Left lobe of liver (tissue), 2 donors: ENCODE measurements around the gene FAS. TPM values are rescaled to one million over a fixed set of nuclear protein-coding genes. Genes with fewer than 3 reads are reported as not detected.

Experiments
- ATAC-seq: fragments of 200-7000 bp; cut with Tn5 transposase; one replicate; pipeline ENCODE4 v1.9.1; 2020; ENCODE audit warnings: mild to moderate bottlenecking, moderate library complexity
- DNase-seq: peaks from one replicate; pipeline ENCODE4 v3.0.0-alpha.2; 2020; ENCODE audit warnings: low spot score
- total RNA-seq: library from RNA; stranded (reverse); gene quantifications from one replicate; pipeline ENCODE4 v1.2.1, GENCODE V29; 2021
- donor health status: DM: no; HTN: no; CAD: no; lungs with moderate emphysema.
- donor health status: DM: no; HTN: yes; CAD: no.

The FAS gene
- total RNA-seq, 1 donor from 2014 or later = 13.0 TPM

DNA sequence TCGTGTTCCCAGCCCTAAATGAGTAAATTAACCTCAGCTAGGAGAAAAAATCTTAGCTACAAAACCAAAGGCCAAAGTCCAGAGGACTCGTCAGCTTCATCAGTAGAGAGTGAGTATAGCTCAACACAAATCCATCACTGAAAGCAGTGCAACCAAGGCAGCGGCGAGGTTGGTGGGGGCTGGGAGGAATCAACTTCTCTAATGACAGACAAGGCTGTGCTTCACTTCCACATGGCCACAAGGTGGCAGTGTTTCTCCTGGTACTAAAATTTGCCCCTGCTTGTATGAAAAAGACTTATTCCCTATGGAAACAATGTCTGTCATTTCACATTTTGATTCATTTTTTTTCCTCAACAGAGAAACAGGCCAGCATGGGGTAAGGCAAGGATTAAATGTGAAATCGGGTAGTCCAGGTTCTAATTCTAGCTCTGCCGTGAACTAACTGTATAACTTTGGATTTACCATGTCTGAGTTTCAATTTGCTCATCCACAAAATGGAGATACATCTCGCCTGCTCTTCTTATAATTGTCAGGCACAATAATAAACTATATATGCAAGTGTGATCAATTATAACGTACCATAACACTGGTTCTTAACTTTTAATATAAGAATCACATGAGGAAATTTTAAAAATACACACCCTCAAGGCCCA is 39.3 kb downstream of the FAS start:
- peak; percentile 71 for DNase-seq
- ATAC-seq = peak; percentile 95

DNA sequence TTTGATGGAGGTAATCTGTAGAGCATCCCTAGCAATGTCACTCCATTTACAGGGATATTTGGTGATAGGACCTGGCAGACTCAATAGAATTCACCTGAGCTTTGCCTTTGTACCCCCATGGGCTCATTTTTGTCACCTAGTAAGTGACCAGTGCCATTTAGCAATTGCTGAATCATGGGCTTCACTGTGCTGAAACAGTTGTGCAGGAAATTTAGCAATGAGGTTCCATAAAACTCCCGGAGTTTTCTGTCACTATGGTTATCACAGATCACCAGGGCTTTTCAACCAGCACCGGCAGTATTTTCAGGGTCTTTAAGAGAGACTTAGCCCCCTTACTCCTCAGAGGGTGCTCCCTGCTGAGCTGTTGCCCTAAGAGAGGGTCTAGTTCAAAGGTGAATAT is 40.2 kb downstream of the FAS start:
- no peak for ATAC-seq
- DNase-seq = no peak

DNA sequence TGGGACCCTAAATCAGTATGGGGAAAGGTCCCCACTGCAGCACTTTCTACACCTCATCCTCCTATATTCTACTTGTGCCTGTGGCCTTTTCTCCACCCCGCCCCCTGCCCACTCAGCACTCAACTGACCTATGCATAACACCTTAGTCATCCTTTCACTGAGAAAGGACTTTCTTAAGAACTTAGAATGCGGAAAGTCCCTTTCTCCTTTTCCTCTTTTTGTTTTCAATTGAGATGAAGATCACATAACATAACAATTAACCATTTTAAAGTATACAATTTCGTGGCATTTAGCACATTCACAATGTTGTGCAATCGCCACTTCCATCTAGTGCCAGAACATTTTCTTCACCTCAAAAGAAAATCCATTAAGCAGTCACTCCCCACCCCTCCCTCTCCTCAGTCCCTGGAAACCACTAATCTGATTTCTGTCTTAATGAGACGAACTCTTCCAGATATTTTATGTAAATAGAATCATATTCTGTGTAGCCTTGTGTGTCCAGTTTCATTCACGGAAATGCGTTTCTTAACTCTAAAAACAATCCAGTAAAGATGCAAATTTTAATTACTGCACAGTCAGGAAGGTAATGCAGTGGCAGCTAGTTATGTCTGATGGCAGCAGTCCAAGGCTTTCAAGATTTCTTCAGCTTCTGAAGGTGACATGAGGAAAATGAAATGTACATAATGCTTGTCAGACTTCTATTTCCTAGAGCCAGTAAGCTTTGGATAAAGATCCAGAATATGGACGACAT is 41.7 kb downstream of the FAS start:
- ATAC-seq (no peak), DNase-seq (no peak)

DNA sequence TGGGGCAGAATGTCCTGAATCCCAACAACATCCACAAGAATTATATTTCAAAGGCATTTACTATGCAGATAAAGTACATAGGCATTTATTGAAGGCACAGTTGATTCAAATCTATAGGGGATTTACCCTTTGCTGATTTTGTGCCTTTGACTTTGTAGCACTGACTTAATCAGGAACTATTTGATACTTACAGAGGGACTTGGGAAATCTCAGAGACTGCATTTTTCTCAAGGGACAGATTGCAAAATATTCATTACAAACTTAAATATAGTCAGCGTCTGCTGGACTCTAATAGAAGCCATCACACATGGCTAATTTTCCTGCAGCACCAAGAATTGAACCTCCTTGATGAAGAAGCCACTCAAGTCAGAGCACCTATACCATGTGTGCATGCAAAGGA is 44.9 kb downstream of the FAS start:
- no peak for DNase-seq
- ATAC-seq = no peak

DNA sequence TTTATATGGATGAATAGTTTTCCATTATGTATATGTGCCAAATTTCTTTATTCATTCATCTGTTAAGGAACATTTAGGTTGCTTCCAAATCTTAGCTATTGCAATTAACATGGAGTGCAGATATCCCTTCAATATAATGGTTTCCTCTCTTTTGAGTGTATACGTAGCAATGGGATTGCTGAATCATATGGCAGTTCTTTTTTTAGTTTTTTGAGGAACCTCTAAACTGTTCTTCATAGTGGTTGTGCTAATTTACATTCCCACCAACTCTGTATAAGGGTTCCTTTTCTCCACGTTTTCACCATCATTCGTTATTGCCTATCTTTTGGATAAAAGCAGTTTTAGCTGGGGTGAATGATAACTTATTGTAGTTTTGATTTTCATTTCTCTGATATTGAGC is 46.5 kb downstream of the FAS start:
- no peak for ATAC-seq
- DNase-seq = no peak

DNA sequence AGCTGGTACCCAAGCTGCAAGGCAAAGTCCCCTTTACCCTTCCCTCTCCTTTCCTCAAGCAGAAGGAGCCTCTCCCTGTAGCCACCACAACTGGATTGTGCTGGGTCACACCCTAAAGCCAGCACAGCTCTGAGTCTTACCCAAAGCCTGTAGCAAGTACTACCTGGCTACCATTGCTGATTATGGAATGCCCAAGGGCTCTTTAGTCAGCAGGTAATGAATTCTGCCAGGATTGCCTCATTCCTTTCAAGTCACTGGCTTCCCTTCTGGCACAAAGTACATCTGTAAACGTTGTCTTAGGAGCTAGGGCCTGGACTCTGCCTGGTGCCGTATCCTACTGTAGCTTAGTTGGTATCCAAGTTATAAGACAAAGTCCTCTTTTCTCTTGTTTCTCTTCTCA is 52.0 kb downstream of the FAS start:
- DNase-seq = no peak
- no peak for ATAC-seq

DNA sequence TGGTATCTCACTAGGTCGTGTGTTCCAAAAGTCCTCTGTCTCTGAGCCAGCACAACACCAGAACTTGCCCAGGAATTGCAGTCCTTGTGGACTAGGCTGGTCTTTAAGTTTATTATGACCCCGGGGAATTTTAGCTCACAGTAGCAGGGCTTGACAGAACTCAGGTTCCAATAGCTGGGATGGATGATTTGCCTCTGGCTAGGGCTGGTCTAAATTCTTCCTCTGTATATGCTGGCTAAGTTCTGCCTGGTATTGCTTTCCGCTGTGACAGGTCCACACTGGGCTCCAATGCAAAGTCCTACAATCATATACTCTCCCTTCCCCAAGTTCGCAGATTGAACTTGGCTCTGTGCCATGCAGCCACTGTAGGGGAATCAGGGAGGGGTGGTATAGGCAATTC is 52.5 kb downstream of the FAS start:
- ATAC-seq (no peak), DNase-seq (no peak)

DNA sequence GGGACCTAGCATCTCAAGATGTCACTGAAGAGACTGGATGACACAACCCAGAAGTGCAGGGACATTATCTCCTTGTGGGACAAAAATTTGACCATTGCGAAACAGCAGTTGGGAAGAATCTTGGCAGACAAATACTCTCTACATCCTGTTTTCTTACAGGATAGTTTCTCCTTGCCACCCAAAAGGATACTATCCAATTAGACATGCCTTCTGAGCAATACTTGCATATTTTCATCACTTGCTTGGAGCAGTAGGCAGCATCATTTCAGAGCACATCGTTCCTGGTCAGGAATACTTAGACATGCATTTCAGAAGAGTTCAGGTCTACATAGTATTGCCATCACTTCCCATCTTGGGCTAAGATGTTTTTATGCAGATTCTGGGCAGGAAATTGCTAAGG is 56.8 kb downstream of the FAS start:
- ATAC-seq (no peak), DNase-seq (no peak)

DNA sequence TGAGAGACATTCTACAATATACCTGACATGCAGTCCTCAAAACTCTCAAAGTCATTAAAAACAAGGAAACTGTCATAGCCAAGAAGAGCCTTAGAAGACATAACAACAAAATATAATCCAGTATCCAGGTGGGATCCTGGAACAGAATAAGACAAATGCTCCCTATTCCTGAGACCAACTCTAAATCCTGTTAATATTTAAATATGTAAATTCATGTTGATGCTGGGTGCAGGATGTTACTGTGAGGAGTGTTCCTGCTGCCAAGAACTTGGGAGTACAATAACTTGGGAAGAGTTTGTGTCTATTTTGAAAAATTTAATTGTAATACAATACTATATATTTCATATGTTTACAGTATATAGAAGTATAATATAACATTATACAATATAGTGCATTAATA is 61.0 kb downstream of the FAS start:
- ATAC-seq = no peak
- no peak for DNase-seq

DNA sequence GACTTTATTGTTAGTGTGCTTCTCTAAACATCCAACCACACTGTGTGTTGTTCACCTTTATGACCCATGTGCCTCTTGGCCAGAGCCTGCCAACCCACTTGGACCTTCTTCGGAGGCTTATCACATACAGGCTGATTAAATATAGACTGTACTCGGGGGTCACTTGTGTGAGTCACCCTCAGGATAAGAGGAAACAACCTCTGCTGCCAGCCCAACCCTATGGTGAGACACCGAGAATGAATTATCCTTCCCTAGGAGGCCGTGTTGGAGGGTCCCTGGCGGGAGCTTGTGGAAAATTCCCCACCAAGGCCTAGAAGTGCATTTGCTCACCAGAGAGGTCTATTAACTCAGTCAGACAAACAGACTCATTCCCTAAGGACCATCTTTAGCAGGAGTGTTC is 63.0 kb downstream of the FAS start:
- DNase-seq (no peak), ATAC-seq (no peak)

DNA sequence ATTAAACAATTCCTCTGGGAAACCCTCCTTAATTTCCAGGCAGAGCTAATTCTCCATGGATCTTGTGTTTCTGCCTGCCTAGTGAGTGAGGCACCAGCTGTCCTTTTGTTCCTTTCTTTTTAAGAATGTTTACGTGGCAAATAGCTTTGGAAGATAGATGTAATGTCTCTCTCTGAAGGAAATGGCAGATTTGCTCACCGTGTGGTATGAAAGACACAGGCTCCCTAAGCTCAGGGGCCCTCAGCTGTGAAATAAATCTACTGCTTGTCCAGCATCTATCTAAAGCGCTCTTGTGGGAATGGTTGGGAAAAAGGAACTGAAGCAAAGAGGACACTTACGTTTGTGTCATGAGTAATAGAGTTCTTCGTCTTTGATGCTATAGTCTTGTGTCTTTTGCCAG is 64.6 kb downstream of the FAS start:
- ATAC-seq (no peak), DNase-seq (no peak)

DNA sequence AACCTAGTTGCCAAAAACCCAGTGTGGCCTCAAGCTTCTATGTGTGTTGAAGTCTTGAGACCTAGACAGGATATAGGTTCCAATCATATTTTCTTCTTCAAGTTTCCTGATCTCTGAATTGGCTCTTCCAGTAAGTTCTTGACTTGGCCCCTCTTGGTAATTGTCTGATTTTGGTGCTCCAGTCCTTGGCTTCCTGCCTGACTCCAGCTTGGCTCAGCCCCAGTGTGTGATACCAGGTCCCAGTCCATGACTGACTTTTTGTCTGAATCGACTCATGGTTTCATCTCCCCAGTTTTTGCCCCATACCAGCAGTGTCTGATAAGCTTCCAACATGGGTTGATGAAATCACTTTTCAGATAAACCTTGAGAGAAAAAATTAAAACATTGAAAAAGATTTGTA is 72.3 kb downstream of the FAS start:
- DNase-seq (peak; percentile 58), ATAC-seq (peak; percentile 59)

DNA sequence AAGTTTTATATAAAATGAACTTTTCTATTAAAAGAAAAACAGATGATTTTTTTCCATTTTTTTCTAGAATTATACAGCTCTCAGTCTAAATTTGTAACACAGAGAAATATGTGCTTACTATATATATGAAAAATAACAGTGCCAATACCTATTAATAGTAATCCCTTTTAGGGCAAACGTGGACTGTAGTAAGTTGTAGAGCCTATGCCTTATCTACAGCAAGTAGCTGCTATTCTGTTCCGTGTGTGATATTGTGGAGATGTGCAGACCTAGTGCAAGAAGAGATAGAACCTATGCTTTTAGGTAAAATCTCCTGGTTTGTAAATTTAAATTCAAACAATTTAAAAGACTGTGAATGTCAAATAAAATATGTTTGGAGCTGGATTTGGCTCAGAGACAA is 72.9 kb downstream of the FAS start:
- no peak for DNase-seq
- no peak for ATAC-seq

DNA sequence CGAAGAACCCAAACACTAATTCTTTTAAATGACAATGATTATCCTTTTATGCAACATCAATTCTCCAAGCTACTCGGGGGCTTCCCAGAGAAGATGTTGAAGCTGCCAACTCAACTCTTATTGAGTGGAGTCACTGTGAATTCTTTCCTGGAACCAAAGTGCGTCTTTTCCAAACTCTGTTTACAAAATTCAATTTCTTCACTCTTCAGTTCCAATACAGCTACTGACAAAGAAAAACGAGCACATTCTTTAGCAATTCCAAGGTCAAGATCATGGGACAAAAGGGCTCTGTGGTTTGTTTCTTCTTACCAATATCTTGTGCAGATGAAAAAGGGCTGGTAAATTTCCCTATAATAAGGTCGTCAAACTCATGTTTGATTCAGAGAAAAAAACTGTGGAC is 74.2 kb downstream of the FAS start:
- DNase-seq (no peak), ATAC-seq (no peak)

Other genes with a start within 250 kb of the FAS start
- not detected for gene LIPN, start 230.8 kb upstream of the FAS start, total RNA-seq
- gene LIPM, start 188.1 kb upstream of the FAS start, total RNA-seq = not detected
- not detected for gene ANKRD22, start 139.0 kb upstream of the FAS start, total RNA-seq
- gene STAMBPL1, start 110.6 kb upstream of the FAS start, total RNA-seq = 1.8 TPM
- gene ACTA2, start 38.0 kb upstream of the FAS start, total RNA-seq = 17.0 TPM
- gene CH25H, start 216.5 kb downstream of the FAS start, total RNA-seq = 0.10 TPM